HEK293 (cell line): ENCODE data around the gene CNOT4.

Experiments
- CTCF ChIA-PET: fragments of 350-600 bp; formaldehyde crosslinking; extraction: SDS; loops from one replicate; lab custom pipeline; 2021; ENCODE audit warnings: antibody characterized with exemption; lab: Yijun Ruan, JAX
- POLR2A ChIA-PET: fragments of 300-600 bp; formaldehyde crosslinking; extraction: SDS; loops from one replicate; lab custom pipeline; 2020; ENCODE audit warnings: antibody characterized with exemption, inconsistent platforms; lab: Yijun Ruan, JAX
- H3K27ac ChIP-seq: fragments of 200-500 bp; sonication (Bioruptor generic); 2 replicates; pipeline ENCODE4 v1.5.1; 2014; ENCODE audit warnings: low read depth, low read length, control low read depth, inconsistent platforms; ENCODE audit errors: extremely low read depth
- H3K36me3 ChIP-seq, 2 experiments: fragments of 200-500 bp in 1 of 2; sonication (Bioruptor generic) in 1 of 2; 1 replicate in 1 of 2; 2 replicates in 1 of 2; pipeline ENCODE4 v1.5.1; 2014 to 2017; ENCODE audit warnings: inconsistent platforms in 2 of 2, low read length in 2 of 2; ENCODE audit not compliant: control insufficient read depth in 2 of 2, insufficient read depth in 1 of 2
- H3K4me1 ChIP-seq: fragments of 200-500 bp; sonication (Bioruptor generic); 2 replicates; pipeline ENCODE4 v1.5.1; 2014; ENCODE audit warnings: mild to moderate bottlenecking, low read length, inconsistent platforms; ENCODE audit not compliant: control insufficient read depth, insufficient read depth
- H3K4me3 ChIP-seq: 2 replicates; pipeline ENCODE4 v1.5.1; 2011; ENCODE audit warnings: low read depth, mild to moderate bottlenecking, control low read depth, low read length, moderate library complexity
- H3K9me3 ChIP-seq: fragments of 200-500 bp; sonication (Bioruptor generic); 2 replicates; pipeline ENCODE4 v1.5.1; 2014; ENCODE audit warnings: low read depth, low read length, inconsistent platforms; ENCODE audit not compliant: control insufficient read depth, insufficient read depth
- BCL11B ChIP-seq: fragments of 450-650 bp; formaldehyde crosslinking; IDR thresholded peaks from 2 replicates; pipeline ENCODE4 v1.5.1; 2016; ENCODE audit warnings: low read depth, missing biosample characterization, missing genetic modification characterization
- ELK4 ChIP-seq: IDR thresholded peaks from 2 replicates; pipeline ENCODE4 v1.6.1; 2011; ENCODE audit warnings: mild to moderate bottlenecking, low read depth, low read length, borderline replicate concordance
- GLIS1 ChIP-seq: fragments of 450-650 bp; formaldehyde crosslinking; IDR thresholded peaks from 2 replicates; pipeline ENCODE4 v1.5.1; 2016; ENCODE audit warnings: missing biosample characterization, missing genetic modification characterization
- HOXD13 ChIP-seq: sonication (generic); formaldehyde crosslinking; IDR thresholded peaks from 2 replicates; pipeline ENCODE4 v1.8.0; 2022; ENCODE audit warnings: missing genetic modification reagents, borderline replicate concordance
- KLF1 ChIP-seq: fragments of 450-650 bp; formaldehyde crosslinking; IDR thresholded peaks from 2 replicates; pipeline ENCODE4 v1.5.1; 2016; ENCODE audit warnings: missing biosample characterization, missing genetic modification characterization
- PATZ1 ChIP-seq: fragments of 450-650 bp; formaldehyde crosslinking; IDR thresholded peaks from 2 replicates; pipeline ENCODE4 v1.5.1; 2016; ENCODE audit warnings: missing biosample characterization, missing genetic modification characterization
- RBAK ChIP-seq: fragments of 450-650 bp; formaldehyde crosslinking; IDR thresholded peaks from 2 replicates; pipeline ENCODE4 v1.5.1; 2016; ENCODE audit warnings: missing biosample characterization, missing genetic modification characterization
- ZEB2 ChIP-seq: fragments of 450-650 bp; formaldehyde crosslinking; IDR thresholded peaks from 2 replicates; pipeline ENCODE4 v1.5.1; 2016; ENCODE audit warnings: missing biosample characterization, missing genetic modification characterization
- ZFHX2 ChIP-seq: fragments of 450-650 bp; formaldehyde crosslinking; conservative IDR thresholded peaks from 2 replicates; pipeline ENCODE4 v1.5.1; 2016; ENCODE audit warnings: missing biosample characterization, missing genetic modification characterization
- ZFP41 ChIP-seq: fragments of 450-650 bp; formaldehyde crosslinking; IDR thresholded peaks from 2 replicates; pipeline ENCODE4 v1.5.1; 2016; ENCODE audit warnings: missing biosample characterization, missing genetic modification characterization, borderline replicate concordance
- ZNF121 ChIP-seq: fragments of 450-650 bp; formaldehyde crosslinking; IDR thresholded peaks from 2 replicates; pipeline ENCODE4 v1.5.1; 2016; ENCODE audit warnings: missing biosample characterization, missing genetic modification characterization
- ZNF138 ChIP-seq: fragments of 450-650 bp; formaldehyde crosslinking; IDR thresholded peaks from 2 replicates; pipeline ENCODE4 v1.5.1; 2016; ENCODE audit warnings: missing biosample characterization, missing genetic modification characterization, borderline replicate concordance
- ZNF155 ChIP-seq: fragments of 450-650 bp; formaldehyde crosslinking; IDR thresholded peaks from 2 replicates; pipeline ENCODE4 v1.5.1; 2016; ENCODE audit warnings: missing biosample characterization, missing genetic modification characterization
- ZNF16 ChIP-seq: fragments of 450-650 bp; formaldehyde crosslinking; IDR thresholded peaks from 2 replicates; pipeline ENCODE4 v1.5.1; 2016; ENCODE audit warnings: low read depth, missing biosample characterization, missing genetic modification characterization
- ZNF248 ChIP-seq: fragments of 450-650 bp; formaldehyde crosslinking; IDR thresholded peaks from 2 replicates; pipeline ENCODE4 v1.5.1; 2017; ENCODE audit warnings: missing biosample characterization, missing genetic modification characterization
- ZNF26 ChIP-seq: fragments of 450-650 bp; formaldehyde crosslinking; IDR thresholded peaks from 2 replicates; pipeline ENCODE4 v1.5.1; 2016; ENCODE audit warnings: missing biosample characterization, missing genetic modification characterization
- ZNF391 ChIP-seq: fragments of 450-650 bp; formaldehyde crosslinking; IDR thresholded peaks from 2 replicates; pipeline ENCODE4 v1.5.1; 2016; ENCODE audit warnings: low read depth, missing biosample characterization, missing genetic modification characterization, borderline replicate concordance
- ZNF398 ChIP-seq: fragments of 450-650 bp; formaldehyde crosslinking; IDR thresholded peaks from 2 replicates; pipeline ENCODE4 v1.5.1; 2017; ENCODE audit warnings: missing biosample characterization, missing genetic modification characterization
- ZNF530 ChIP-seq: fragments of 450-650 bp; formaldehyde crosslinking; IDR thresholded peaks from 2 replicates; pipeline ENCODE4 v1.5.1; 2016; ENCODE audit warnings: low read depth, missing biosample characterization, missing genetic modification characterization
- ZNF600 ChIP-seq: fragments of 450-650 bp; formaldehyde crosslinking; IDR thresholded peaks from 2 replicates; pipeline ENCODE4 v1.5.1; 2016; ENCODE audit warnings: missing biosample characterization, missing genetic modification characterization
- ZNF639 ChIP-seq: fragments of 450-650 bp; formaldehyde crosslinking; IDR thresholded peaks from 2 replicates; pipeline ENCODE4 v1.5.1; 2016; ENCODE audit warnings: missing biosample characterization, missing genetic modification characterization
- ZNF658 ChIP-seq: fragments of 450-650 bp; formaldehyde crosslinking; IDR thresholded peaks from 2 replicates; pipeline ENCODE4; 2016; ENCODE audit warnings: missing biosample characterization, missing genetic modification characterization
- ZNF692 ChIP-seq: fragments of 450-650 bp; formaldehyde crosslinking; IDR thresholded peaks from 2 replicates; pipeline ENCODE4 v1.5.1; 2016; ENCODE audit warnings: missing biosample characterization, missing genetic modification characterization
- ZNF768 ChIP-seq: fragments of 450-650 bp; formaldehyde crosslinking; IDR thresholded peaks from 2 replicates; pipeline ENCODE4 v1.5.1; 2018; ENCODE audit warnings: missing biosample characterization, mild to moderate bottlenecking, missing genetic modification characterization
- ZNF791 ChIP-seq: fragments of 450-650 bp; formaldehyde crosslinking; IDR thresholded peaks from 2 replicates; pipeline ENCODE4 v1.5.1; 2016; ENCODE audit warnings: missing biosample characterization, missing genetic modification characterization

The CNOT4 gene

GRCh38 chr7:135448753-135449152 lies 61.1 kb downstream of the CNOT4 start (continued):
- TF ChIP-seq ZNF639 (tag by site-specific recombination) (no peak), ZNF692 (tag by site-specific recombination) (no peak)

GRCh38 chr7:135447748-135448147 lies 62.2 kb downstream of the CNOT4 start:
- Histone ChIP-seq H3K36me3 (no peaks in the 10 kb centered on the region), H3K27ac (no peak overlapping the region), H3K4me3 (no peak overlapping the region), H3K4me1 (peaks cover 3% of the 10 kb centered on the region; the same call in 1 of the 2 replicates), H3K9me3 (no peaks in the 10 kb centered on the region)
- ChIA-PET CTCF (interaction anchor here (0.5 kb wide), 1 partner anchor 37 kb away, joined by 6 read pairs; no protein-coding TSS in a partner anchor), POLR2A (no interaction called here)
- TF ChIP-seq KLF1 (tag by site-specific recombination) (0 out of 2 replicates have a peak, but pooled peaks have one; percentile 14), ZNF138 (tag by site-specific recombination) (no peak), BCL11B (tag by site-specific recombination) (no peak), HOXD13 (CRISPR knock-in tag) (no peak)

GRCh38 chr7:135445690-135446089 lies 64.2 kb downstream of the CNOT4 start:
- Histone ChIP-seq H3K9me3 (no peaks in the 10 kb centered on the region), H3K36me3 (no peaks in the 10 kb centered on the region), H3K27ac (no peak overlapping the region), H3K4me1 (peaks cover 3% of the 10 kb centered on the region; the same call in 1 of the 2 replicates), H3K4me3 (no peak overlapping the region)
- ChIA-PET CTCF (no interaction called here), POLR2A (no interaction called here)
- TF ChIP-seq ZNF121 (tag by site-specific recombination) (no peak), ZNF391 (tag by site-specific recombination) (no peak), RBAK (tag by site-specific recombination) (no peak), ZFP41 (tag by site-specific recombination) (no peak), ZNF600 (tag by site-specific recombination) (no peak), ZNF155 (no peak), ZNF658 (no peak), GLIS1 (no peak), ZNF398 (tag by site-specific recombination) (no peak), PATZ1 (tag by site-specific recombination) (no peak), ZNF26 (tag by site-specific recombination) (no peak), ZNF16 (tag by site-specific recombination) (no peak), ZNF791 (tag by site-specific recombination) (no peak), ZEB2 (no peak), ZNF248 (tag by site-specific recombination) (no peak), ZFHX2 (no peak), ZNF768 (tag by site-specific recombination) (no peak), ELK4 (no peak), ZNF530 (no peak)
